ENCODE data around the gene S100A8.

The S100A8 gene

DNA sequence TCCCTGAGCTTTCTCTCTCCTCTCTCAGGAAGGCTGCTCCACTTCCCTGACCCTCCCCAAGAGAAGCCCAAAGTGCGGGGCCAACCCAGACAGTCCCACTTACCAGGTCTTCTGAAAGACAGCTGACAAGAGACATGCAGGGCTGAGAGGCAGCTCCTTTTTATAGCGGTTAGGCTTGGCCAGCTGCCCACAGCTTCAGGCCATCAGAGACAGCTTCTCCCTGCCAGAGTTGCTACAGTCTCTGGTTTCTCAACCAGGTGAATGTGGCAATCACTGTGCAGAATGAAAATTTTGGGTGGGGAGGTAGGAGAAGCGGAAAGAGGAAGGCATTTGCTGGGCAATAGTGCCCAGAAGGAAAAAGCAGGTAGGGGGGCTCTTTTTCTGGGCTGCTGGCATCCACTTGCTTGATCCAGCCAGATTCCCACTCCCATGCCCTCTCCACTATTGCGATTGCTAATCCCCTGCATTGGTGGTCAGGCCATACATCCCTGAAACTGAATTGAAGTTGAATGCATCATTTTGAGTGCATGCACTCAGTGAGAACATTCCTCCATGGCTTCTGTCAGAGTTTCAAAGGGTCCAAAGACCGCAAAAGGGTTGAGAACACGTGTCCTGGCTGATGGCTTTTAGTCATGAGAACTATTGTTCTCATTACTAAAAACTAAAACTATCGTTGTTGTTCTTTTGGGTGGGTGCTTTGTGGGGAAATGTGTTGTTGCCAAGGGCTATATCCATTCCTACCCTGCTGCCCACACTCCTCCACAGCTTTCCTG is at the start of gene S100A8:
Gene S100A8 (minus strand): TSS at position 136 of the 773 bp plus-strand sequence. CDS start 538 bp downstream, outside the sequence.
- TF ChIP-seq POLR2A (IDR thresholded peaks at IDR 0.05; ENCODE audit: low read depth, low read length) = no peak
- DNase-seq (ENCODE audit: insufficient read length, low spot score) = no peak
- FAIRE-seq = no peak

DNA sequence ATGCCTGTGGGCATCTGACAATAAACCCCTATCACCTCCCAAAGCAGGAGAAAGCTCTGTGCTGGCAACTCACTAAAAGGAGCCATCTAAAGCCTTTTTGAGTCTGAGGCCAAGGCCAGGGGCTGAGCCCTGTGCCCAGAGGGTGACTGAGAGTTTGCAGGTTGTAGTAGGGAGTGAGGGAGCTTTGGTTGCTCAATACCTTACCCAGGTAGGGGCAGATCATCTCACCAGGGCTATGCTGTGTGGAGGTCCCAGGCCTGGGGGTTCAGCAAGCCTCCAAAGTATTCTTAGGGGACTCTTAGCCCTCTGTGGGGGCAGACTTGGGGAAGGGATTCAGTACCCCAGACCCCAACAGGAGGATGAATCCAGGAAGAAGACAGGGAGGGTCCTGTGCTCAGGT is 48.4 kb upstream of the S100A8 start:
- DNase-seq (ENCODE audit: insufficient read length, low spot score) (no peak), FAIRE-seq (no peak)
- no peak for TF ChIP-seq POLR2A (IDR thresholded peaks at IDR 0.05; ENCODE audit: low read depth, low read length)

DNA sequence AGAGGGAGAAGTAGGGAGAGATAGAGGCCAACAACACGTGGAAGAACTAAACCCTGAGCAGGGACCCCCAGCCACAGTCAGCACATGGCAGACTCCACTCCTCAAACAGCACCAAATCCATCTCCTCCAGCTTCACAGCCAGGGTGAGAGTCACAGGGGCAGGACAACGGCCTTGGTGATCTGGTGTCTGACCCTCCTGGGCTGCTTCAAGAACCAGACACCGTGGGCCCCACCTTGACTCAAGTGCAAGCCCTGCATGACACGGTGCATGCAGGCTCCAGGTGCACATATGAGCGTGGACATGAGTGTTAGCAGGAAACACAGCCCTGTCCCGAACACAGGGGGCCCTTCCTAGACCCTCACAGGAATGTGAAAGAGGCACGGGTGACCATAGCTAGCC is 47.7 kb upstream of the S100A8 start:
- DNase-seq (ENCODE audit: insufficient read length, low spot score) (no peak), FAIRE-seq (no peak)
- no peak for TF ChIP-seq POLR2A (IDR thresholded peaks at IDR 0.05; ENCODE audit: low read depth, low read length)

DNA sequence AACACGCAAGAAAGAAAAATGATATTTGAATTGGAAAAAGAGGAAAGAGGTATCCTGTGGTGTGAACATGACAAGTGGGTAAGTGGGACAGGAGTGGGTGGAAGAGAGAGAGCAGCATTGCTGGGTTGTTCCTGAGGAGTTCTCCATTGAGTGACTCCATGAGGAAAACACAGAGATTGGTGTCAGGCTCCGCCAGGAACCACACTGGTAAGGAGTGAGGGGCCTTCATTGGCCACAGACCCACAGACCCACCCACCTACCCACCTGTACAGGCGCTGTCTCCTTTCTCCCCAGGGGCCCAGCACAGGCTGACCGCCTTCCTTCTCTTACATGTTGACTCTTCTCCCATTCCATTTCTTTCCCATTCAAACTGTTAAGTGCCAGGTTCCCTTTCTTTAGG is 46.4 kb upstream of the S100A8 start:
- no peak for TF ChIP-seq POLR2A (IDR thresholded peaks at IDR 0.05; ENCODE audit: low read depth, low read length)
- FAIRE-seq (no peak), DNase-seq (ENCODE audit: insufficient read length, low spot score) (no peak)

- FAIRE-seq = no peak
Observed at GRCh38 chr1:153434746-153435455, 44.0 kb upstream of the S100A8 start.

GRCh38 chr1:153432874-153433681 is 42.2 kb upstream of the S100A8 start:
- FAIRE-seq (no peak), DNase-seq (ENCODE audit: insufficient read length, low spot score) (no peak)
- no peak for TF ChIP-seq POLR2A (IDR thresholded peaks at IDR 0.05; ENCODE audit: low read depth, low read length)

More at GRCh38 chr1:153434746-153435455, 44.0 kb upstream of the S100A8 start:
- no peak for TF ChIP-seq POLR2A (IDR thresholded peaks at IDR 0.05; ENCODE audit: low read depth, low read length)
- DNase-seq (ENCODE audit: insufficient read length, low spot score) = no peak

- no peak for FAIRE-seq
- no peak for DNase-seq (ENCODE audit: insufficient read length, low spot score)
- no peak for TF ChIP-seq POLR2A (IDR thresholded peaks at IDR 0.05; ENCODE audit: low read depth, low read length)
Observed at GRCh38 chr1:153431928-153432327, 41.1 kb upstream of the S100A8 start.

DNA sequence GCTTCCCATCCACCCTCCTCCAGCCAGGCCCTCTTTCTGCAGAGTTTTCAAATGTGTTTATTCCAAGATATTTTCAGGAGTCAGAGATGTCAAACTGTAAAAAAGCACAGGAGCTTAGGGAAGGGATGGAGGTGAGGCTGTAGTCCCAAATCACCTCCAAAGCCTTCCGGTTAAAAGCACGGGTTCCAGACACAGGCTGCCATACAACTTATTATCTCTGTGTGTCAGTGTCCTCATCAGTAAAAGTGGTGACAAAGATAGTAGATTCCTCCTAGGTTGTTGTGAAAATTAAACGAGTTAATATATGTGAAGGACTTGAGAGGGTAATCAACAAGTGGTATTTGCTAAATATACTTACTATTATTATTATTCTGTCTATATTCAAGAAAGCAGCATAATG is 40.6 kb upstream of the S100A8 start:
- no peak for DNase-seq (ENCODE audit: insufficient read length, low spot score)
- no peak for FAIRE-seq

GRCh38 chr1:153431002-153431401 is 40.1 kb upstream of the S100A8 start:
- DNase-seq (ENCODE audit: insufficient read length, low spot score) = no peak
- FAIRE-seq = no peak
- no peak for TF ChIP-seq POLR2A (IDR thresholded peaks at IDR 0.05; ENCODE audit: low read depth, low read length)

More for the DNA sequence above, 40.6 kb upstream of the S100A8 start:
- TF ChIP-seq POLR2A (IDR thresholded peaks at IDR 0.05; ENCODE audit: low read depth, low read length) = no peak

DNA sequence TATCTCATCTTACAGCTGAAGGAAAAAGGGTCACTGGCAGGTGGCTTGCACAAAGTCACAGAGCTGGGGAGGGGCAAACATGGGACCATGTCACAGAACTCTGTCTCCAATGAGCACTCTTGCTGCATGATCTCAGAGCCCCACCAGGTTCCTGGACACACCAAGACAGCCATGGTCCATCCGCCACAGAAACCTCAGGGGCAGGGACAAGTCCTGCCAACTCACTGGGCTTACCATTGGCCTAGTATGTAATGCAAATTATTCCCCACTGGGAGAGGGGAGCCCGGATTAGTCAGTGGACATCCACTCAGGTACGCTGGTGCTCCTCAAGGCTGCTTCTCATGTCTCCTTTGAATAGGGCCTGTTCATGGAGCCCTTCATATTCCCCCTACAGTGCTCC is 39.7 kb upstream of the S100A8 start:
- FAIRE-seq (no peak), DNase-seq (ENCODE audit: insufficient read length, low spot score) (no peak)
- no peak for TF ChIP-seq POLR2A (IDR thresholded peaks at IDR 0.05; ENCODE audit: low read depth, low read length)

- DNase-seq (ENCODE audit: insufficient read length, low spot score) = no peak
- no peak for FAIRE-seq
- TF ChIP-seq POLR2A (IDR thresholded peaks at IDR 0.05; ENCODE audit: low read depth, low read length) = no peak
Observed at GRCh38 chr1:153430166-153430553, 39.3 kb upstream of the S100A8 start.

- DNase-seq (ENCODE audit: insufficient read length, low spot score) (no peak), FAIRE-seq (no peak)
- TF ChIP-seq POLR2A (IDR thresholded peaks at IDR 0.05; ENCODE audit: low read depth, low read length) = no peak
Observed at GRCh38 chr1:153429266-153430165, 38.6 kb upstream of the S100A8 start.

DNA sequence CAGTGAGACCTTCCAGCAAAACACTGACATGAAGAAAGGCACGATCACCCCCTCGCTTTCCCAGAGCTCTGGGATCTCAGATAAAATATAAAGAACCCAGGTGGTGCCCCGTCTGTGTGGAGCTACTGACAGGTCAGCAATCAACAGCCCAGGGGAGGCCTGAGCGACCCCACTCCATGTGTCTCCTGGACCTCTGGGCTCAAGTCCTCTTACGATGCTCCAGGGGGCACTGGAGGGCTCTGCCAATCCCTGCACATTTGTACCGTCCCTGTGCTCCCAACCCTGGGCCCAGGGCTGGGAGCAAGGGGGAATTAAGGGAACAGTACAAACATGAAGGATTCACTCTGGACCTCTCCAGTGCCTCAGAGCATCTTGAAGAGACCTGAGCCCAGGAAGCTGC is 37.9 kb upstream of the S100A8 start:
- FAIRE-seq = no peak
- no peak for TF ChIP-seq POLR2A (IDR thresholded peaks at IDR 0.05; ENCODE audit: low read depth, low read length)
- DNase-seq (ENCODE audit: insufficient read length, low spot score) = no peak
